Karpas-422 (cell line): ENCODE measurements around the gene TOX2. TPM values are rescaled to one million over a fixed set of nuclear protein-coding genes. Genes with fewer than 3 reads are reported as not detected.

ENCODE experiments used
- DNase-seq: peaks from one replicate; pipeline ENCODE4 v3.0.0-alpha.2; 2015
- H2AFZ ChIP-seq: fragments of 200-600 bp; sonication (generic); 2 replicates; pipeline ENCODE4 v1.6.1; 2014; ENCODE audit warnings: antibody characterized with exemption, low read length, mixed read lengths
- H3K27ac ChIP-seq: fragments of 200-600 bp; sonication (generic); 2 replicates; pipeline ENCODE4 v1.5.1; 2014; ENCODE audit warnings: mild to moderate bottlenecking, low read length, moderate library complexity
- H3K27me3 ChIP-seq: fragments of 200-600 bp; sonication (generic); 2 replicates; pipeline ENCODE4 v1.6.1; 2014; ENCODE audit warnings: low read length, mixed read lengths
- H3K36me3 ChIP-seq: fragments of 200-600 bp; sonication (generic); 2 replicates; pipeline ENCODE4 v1.6.1; 2014; ENCODE audit warnings: low read length, mixed read lengths; ENCODE audit not compliant: insufficient read depth
- H3K4me1 ChIP-seq: fragments of 200-600 bp; sonication (generic); 2 replicates; pipeline ENCODE4 v1.6.1; 2014; ENCODE audit warnings: mild to moderate bottlenecking, low read length, mixed read lengths
- H3K4me2 ChIP-seq: fragments of 200-600 bp; sonication (generic); 2 replicates; pipeline ENCODE4 v1.6.1; 2014; ENCODE audit warnings: low read length, low read depth, mild to moderate bottlenecking; ENCODE audit not compliant: poor library complexity, severe bottlenecking
- H3K4me3 ChIP-seq: fragments of 200-600 bp; sonication (generic); 2 replicates; pipeline ENCODE4 v1.5.1; 2014; ENCODE audit warnings: mild to moderate bottlenecking, antibody characterized with exemption, low read length, mixed read lengths
- H3K79me2 ChIP-seq: fragments of 200-600 bp; sonication (generic); 2 replicates; pipeline ENCODE4 v1.6.1; 2014; ENCODE audit warnings: mild to moderate bottlenecking, low read length, mixed read lengths
- H3K9ac ChIP-seq: fragments of 200-600 bp; sonication (generic); 2 replicates; pipeline ENCODE4 v1.6.0; 2014; ENCODE audit warnings: low read length
- H3K9me2 ChIP-seq: fragments of 200-600 bp; sonication (generic), shearing (Covaris generic); replicated peaks from 2 replicates; pipeline ENCODE4 v1.6.0; 2014; ENCODE audit warnings: mild to moderate bottlenecking, low read length, moderate library complexity; ENCODE audit not compliant: insufficient read depth
- H3K9me3 ChIP-seq: fragments of 300-700, 200-600 bp; sonication (generic); 2 replicates; pipeline ENCODE4 v1.6.1; 2014; ENCODE audit warnings: low read length, mixed read lengths
- H4K20me1 ChIP-seq: fragments of 200-600 bp; sonication (generic); 2 replicates; pipeline ENCODE4 v1.6.1; 2014; ENCODE audit warnings: mild to moderate bottlenecking, antibody characterized with exemption, low read length, low read depth; ENCODE audit not compliant: insufficient read depth
- total RNA-seq: library from RNA; depleted of rRNA; stranded (reverse); fragments of >200 nt; shearing (Covaris generic); gene quantifications from 2 replicates; pipeline ENCODE4 v1.2.3, GENCODE V29; 2014; ENCODE audit warnings: low replicate concordance; rRNA removed

Gene TOX2, protein sequence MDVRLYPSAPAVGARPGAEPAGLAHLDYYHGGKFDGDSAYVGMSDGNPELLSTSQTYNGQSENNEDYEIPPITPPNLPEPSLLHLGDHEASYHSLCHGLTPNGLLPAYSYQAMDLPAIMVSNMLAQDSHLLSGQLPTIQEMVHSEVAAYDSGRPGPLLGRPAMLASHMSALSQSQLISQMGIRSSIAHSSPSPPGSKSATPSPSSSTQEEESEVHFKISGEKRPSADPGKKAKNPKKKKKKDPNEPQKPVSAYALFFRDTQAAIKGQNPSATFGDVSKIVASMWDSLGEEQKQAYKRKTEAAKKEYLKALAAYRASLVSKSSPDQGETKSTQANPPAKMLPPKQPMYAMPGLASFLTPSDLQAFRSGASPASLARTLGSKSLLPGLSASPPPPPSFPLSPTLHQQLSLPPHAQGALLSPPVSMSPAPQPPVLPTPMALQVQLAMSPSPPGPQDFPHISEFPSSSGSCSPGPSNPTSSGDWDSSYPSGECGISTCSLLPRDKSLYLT
- total RNA-seq: 42.9 and 54.1 TPM in 2 replicates

DNA sequence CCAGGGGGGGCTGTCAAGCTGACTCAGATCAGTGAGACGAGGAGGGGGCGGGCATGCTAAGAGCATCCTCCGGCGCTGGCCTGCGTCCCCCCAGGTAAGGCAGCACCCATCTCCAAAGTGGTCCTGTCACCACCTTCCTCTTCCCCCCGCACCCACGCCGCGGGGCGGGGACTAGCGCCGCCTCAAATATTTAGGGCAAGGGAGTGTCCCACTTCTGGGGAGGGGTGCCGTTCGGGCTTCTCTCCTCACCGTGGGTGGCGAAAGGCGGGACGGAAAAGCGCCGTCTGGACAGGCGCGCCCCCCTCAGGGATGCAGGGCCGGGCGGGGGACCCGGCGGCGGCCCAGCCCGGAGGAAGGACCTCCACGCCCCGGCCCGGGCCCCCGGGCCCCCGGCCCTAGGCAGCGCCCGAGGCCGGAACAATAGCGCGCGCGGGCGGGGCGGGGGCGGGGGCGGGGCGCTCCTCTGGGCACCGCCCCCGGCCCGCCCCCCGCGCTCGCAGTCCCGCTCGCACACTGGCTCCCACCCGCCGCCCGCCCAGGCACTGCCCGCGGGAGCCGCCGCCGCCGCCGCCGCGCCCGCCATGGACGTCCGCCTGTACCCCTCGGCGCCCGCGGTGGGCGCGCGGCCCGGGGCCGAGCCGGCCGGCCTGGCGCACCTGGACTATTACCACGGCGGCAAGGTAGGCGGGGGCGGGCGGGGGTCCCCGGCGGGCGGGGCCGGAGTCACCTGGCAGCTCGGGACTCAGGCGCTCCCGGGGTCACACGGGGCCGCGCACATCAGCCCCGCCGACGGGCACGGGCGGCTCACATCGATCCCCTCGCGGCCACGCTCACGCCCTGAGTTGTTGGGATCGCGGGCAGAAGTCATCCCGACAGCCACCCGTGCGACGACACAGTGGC lies at the start of gene TOX2:
TSS of gene TOX2 (plus strand) at position 542 of the 900 bp plus-strand sequence. CDS start at position 582, 40 bp downstream.
- Histone ChIP-seq H3K27ac (no peak within 1 kb of the TSS), H2AFZ (no peak within 1 kb of the TSS), H3K9me3 (no peaks in the 10 kb centered on the region), H3K27me3 (no peaks in the 10 kb centered on the region), H3K4me2 (no peak within 1 kb of the TSS), H4K20me1 (no peaks in the 10 kb centered on the region), H3K4me1 (peaks cover 14% of the 10 kb centered on the region), H3K9ac (no peak within 1 kb of the TSS), H3K79me2 (no peaks in the 10 kb centered on the region), H3K4me3 (no peak within 1 kb of the TSS), H3K9me2 (no peaks in the 10 kb centered on the region), H3K36me3 (no peaks in the 10 kb centered on the region)
- no peak for DNase-seq

DNA sequence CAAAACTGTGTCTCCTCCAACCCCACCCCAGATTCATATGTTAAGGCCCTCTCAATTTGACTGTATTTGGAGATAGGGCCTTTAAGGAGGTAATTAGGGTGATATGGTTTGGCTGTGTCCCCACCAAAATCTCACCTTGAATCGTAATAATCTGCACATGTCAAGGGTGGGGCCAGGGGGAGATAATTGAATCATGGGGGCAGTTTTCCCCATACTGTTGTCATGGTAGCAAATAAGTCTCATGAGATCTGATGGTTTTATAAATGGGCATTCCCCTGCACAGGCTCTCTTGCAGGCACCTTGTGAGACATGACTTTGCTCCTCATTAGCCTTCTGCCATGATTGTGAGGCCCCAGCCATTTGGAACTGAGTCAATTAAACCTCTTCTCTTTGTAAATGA lies 46.6 kb upstream of the TOX2 start:
- H3K36me3 ChIP-seq: no peaks in the 10 kb centered on the region
- no peak overlapping the region for H3K4me2 ChIP-seq
- H3K27ac ChIP-seq: no peak overlapping the region
- H4K20me1 ChIP-seq: no peaks in the 10 kb centered on the region
- H3K9ac ChIP-seq: no peak overlapping the region
- no peak for DNase-seq
- H3K4me1 ChIP-seq: peaks cover 8% of the 10 kb centered on the region
- H2AFZ ChIP-seq: no peak overlapping the region
- H3K79me2 ChIP-seq: no peaks in the 10 kb centered on the region
- H3K9me2 ChIP-seq: no peaks in the 10 kb centered on the region
- no peaks in the 10 kb centered on the region for H3K9me3 ChIP-seq
- H3K27me3 ChIP-seq: no peaks in the 10 kb centered on the region
- H3K4me3 ChIP-seq: no peak overlapping the region

- H3K27me3 ChIP-seq: no peaks in the 10 kb centered on the region
- DNase-seq: no peak
- H3K27ac ChIP-seq: no peak overlapping the region
- no peaks in the 10 kb centered on the region for H3K36me3 ChIP-seq
- H3K9me3 ChIP-seq: no peaks in the 10 kb centered on the region
- no peak overlapping the region for H2AFZ ChIP-seq
- no peaks in the 10 kb centered on the region for H3K9me2 ChIP-seq
- H3K9ac ChIP-seq: no peak overlapping the region
- no peak overlapping the region for H3K4me3 ChIP-seq
- no peaks in the 10 kb centered on the region for H4K20me1 ChIP-seq
- no peak overlapping the region for H3K4me2 ChIP-seq
- H3K79me2 ChIP-seq: no peaks in the 10 kb centered on the region
- peaks cover 8% of the 10 kb centered on the region for H3K4me1 ChIP-seq
These were observed 44.2 kb upstream of the TOX2 start for GRCh38 chr20:43870484-43870883.

DNA sequence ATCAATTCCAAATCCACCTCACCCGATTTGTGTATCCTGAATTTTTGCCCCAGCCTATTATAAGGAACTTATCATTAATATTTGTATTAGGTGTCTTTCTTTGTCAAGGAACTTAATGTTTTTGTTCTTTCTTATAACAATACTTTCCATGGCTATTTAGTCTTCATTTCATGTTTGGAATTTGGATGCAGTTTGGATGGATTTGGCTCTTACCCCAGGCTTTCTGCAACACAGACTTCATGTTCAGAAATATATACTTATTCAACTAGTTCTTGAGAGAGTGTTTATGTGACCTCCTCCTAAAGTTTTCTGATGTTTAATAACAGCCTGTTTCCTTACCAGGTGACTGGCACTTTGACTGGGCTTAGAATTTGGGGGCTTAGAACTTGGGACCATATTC lies 35.9 kb upstream of the TOX2 start:
- no peak overlapping the region for H3K9ac ChIP-seq
- no peak for DNase-seq
- no peaks in the 10 kb centered on the region for H3K36me3 ChIP-seq
- H3K9me2 ChIP-seq: no peaks in the 10 kb centered on the region
- no peak overlapping the region for H2AFZ ChIP-seq
- H3K4me1 ChIP-seq: peaks cover 4% of the 10 kb centered on the region
- no peaks in the 10 kb centered on the region for H3K79me2 ChIP-seq
- no peak overlapping the region for H3K4me2 ChIP-seq
- H4K20me1 ChIP-seq: no peaks in the 10 kb centered on the region
- no peaks in the 10 kb centered on the region for H3K9me3 ChIP-seq
- no peak overlapping the region for H3K4me3 ChIP-seq
- H3K27me3 ChIP-seq: no peaks in the 10 kb centered on the region
- H3K27ac ChIP-seq: no peak overlapping the region

GRCh38 chr20:43893930-43894329 lies 20.7 kb upstream of the TOX2 start:
- H3K9ac ChIP-seq: no peak overlapping the region
- H4K20me1 ChIP-seq: no peaks in the 10 kb centered on the region
- DNase-seq: no peak
- no peak overlapping the region for H3K4me2 ChIP-seq
- H3K36me3 ChIP-seq: 0 out of 2 replicates have a peak, but pooled peaks cover 11% of the 10 kb centered on the region
- no peaks in the 10 kb centered on the region for H3K9me2 ChIP-seq
- no peaks in the 10 kb centered on the region for H3K79me2 ChIP-seq
- peaks cover 34% of the 10 kb centered on the region for H3K9me3 ChIP-seq
- H3K27ac ChIP-seq: no peak overlapping the region
- no peak overlapping the region for H3K4me3 ChIP-seq
- H3K4me1 ChIP-seq: no peaks in the 10 kb centered on the region; the same call in 1 of the 2 replicates
- H2AFZ ChIP-seq: no peak overlapping the region
- H3K27me3 ChIP-seq: peaks cover 11% of the 10 kb centered on the region; the same call in 1 of the 2 replicates

GRCh38 chr20:43894491-43894890 lies 20.2 kb upstream of the TOX2 start:
- DNase-seq: no peak
- H3K9me2 ChIP-seq: no peaks in the 10 kb centered on the region
- H3K27me3 ChIP-seq: peaks cover 11% of the 10 kb centered on the region; the same call in 1 of the 2 replicates
- no peak overlapping the region for H3K27ac ChIP-seq
- H2AFZ ChIP-seq: no peak overlapping the region
- H3K4me2 ChIP-seq: no peak overlapping the region
- H3K79me2 ChIP-seq: no peaks in the 10 kb centered on the region
- H3K9ac ChIP-seq: no peak overlapping the region
- H3K4me3 ChIP-seq: no peak overlapping the region
- 0 out of 2 replicates have a peak, but pooled peaks cover 11% of the 10 kb centered on the region for H3K36me3 ChIP-seq
- H3K4me1 ChIP-seq: no peaks in the 10 kb centered on the region; the same call in 1 of the 2 replicates
- H4K20me1 ChIP-seq: no peaks in the 10 kb centered on the region
- H3K9me3 ChIP-seq: peaks cover 31% of the 10 kb centered on the region

- Histone ChIP-seq H2AFZ (no peak overlapping the region), H3K9me3 (peaks cover 26% of the 10 kb centered on the region), H3K9me2 (no peaks in the 10 kb centered on the region), H3K4me1 (no peaks in the 10 kb centered on the region; the same call in 1 of the 2 replicates), H3K27ac (no peak overlapping the region), H3K4me2 (no peak overlapping the region), H3K4me3 (no peak overlapping the region), H3K79me2 (no peaks in the 10 kb centered on the region), H4K20me1 (no peaks in the 10 kb centered on the region), H3K36me3 (0 out of 2 replicates have a peak, but pooled peaks cover 11% of the 10 kb centered on the region), H3K27me3 (peaks cover 11% of the 10 kb centered on the region; the same call in 1 of the 2 replicates), H3K9ac (no peak overlapping the region)
- DNase-seq: no peak
These were observed 19.4 kb upstream of the TOX2 start for GRCh38 chr20:43895235-43895634.
